GM20000 (cell line): ENCODE measurements around the gene DDX49.

Experiments used
- DNase-seq: peaks from one replicate; pipeline ENCODE4 v3.0.0; 2012; ENCODE audit warnings: low spot score
- CTCF ChIP-seq: IDR thresholded peaks from 2 replicates; pipeline ENCODE4 v1.5.1; 2012; ENCODE audit warnings: mild to moderate bottlenecking, control low read depth; ENCODE audit errors: extremely low read depth, missing control alignments

The DDX49 gene

GRCh38 chr19:18942692-18943091 is 23.2 kb downstream of the DDX49 start:
- DNase-seq, result no peak
- TF ChIP-seq CTCF, result no peak

GRCh38 chr19:18943465-18943864 is 23.9 kb downstream of the DDX49 start:
- no peak for TF ChIP-seq CTCF
- DNase-seq, result no peak

GRCh38 chr19:18945297-18945696 is 25.8 kb downstream of the DDX49 start:
- no peak for TF ChIP-seq CTCF
- DNase-seq, result no peak

GRCh38 chr19:18946335-18946734 is 26.8 kb downstream of the DDX49 start:
- DNase-seq, result no peak
- TF ChIP-seq CTCF, result no peak

GRCh38 chr19:18946918-18947317 is 27.4 kb downstream of the DDX49 start:
- no peak for DNase-seq
- no peak for TF ChIP-seq CTCF

- TF ChIP-seq CTCF, result no peak
- no peak for DNase-seq
Observed at GRCh38 chr19:18948075-18948975, 28.8 kb downstream of the DDX49 start.

- no peak for TF ChIP-seq CTCF
- no peak for DNase-seq
Observed at GRCh38 chr19:18948976-18949356, 29.5 kb downstream of the DDX49 start.
